Endodermal cell (in vitro differentiated cells): Measurements from ENCODE around the gene COL6A1. TPM values are rescaled to one million over a fixed set of nuclear protein-coding genes. Genes with fewer than 3 reads are reported as not detected.
A peak's percentile ranks its signal among the peaks of the same experiment; 100 is the strongest.
"Not testable (repeated sequence)": the region's sequence is repeated elsewhere in the genome, so short reads cannot be mapped to it uniquely, and the experiment has no call there.

Source experiments
- DNase-seq: peaks from one replicate; pipeline ENCODE4 v3.0.0-alpha.2; 2017
- H3K27ac ChIP-seq: 2 replicates; pipeline ENCODE4 v1.5.1; 2013; ENCODE audit warnings: mild to moderate bottlenecking, low read depth, low read length, moderate library complexity
- H3K27me3 ChIP-seq: 2 replicates; pipeline ENCODE4 v1.6.1; 2013; ENCODE audit warnings: mild to moderate bottlenecking, low read length, moderate library complexity; ENCODE audit not compliant: insufficient read depth, control insufficient read depth, poor library complexity, severe bottlenecking
- H3K36me3 ChIP-seq: 2 replicates; pipeline ENCODE4 v1.7.0; 2013; ENCODE audit warnings: mild to moderate bottlenecking, low read length, moderate library complexity; ENCODE audit not compliant: control insufficient read depth, insufficient read depth
- H3K4me1 ChIP-seq: one replicate; pipeline ENCODE4 v1.7.0; 2013; ENCODE audit warnings: low read length; ENCODE audit not compliant: control insufficient read depth, insufficient read depth
- H3K4me3 ChIP-seq: 2 replicates; pipeline ENCODE4 v1.5.1; 2013; ENCODE audit warnings: mild to moderate bottlenecking, low read length, moderate library complexity
- H3K9ac ChIP-seq: 2 replicates; pipeline ENCODE4 v1.6.1; 2013; ENCODE audit warnings: mild to moderate bottlenecking, low read length, moderate library complexity; ENCODE audit not compliant: poor library complexity, severe bottlenecking; ENCODE audit errors: extremely low read depth
- H3K9me3 ChIP-seq: 2 replicates; pipeline ENCODE4 v1.6.1; 2013; ENCODE audit warnings: mild to moderate bottlenecking, low read length, moderate library complexity; ENCODE audit not compliant: control insufficient read depth
- H3K27ac Mint-ChIP-seq: 2 replicates; pipeline ENCODE4 v1.8.0; 2020; ENCODE audit warnings: mixed read lengths
- H3K27me3 Mint-ChIP-seq: 2 replicates; pipeline ENCODE4 v1.8.0; 2021; ENCODE audit warnings: mild to moderate bottlenecking, mixed read lengths; ENCODE audit not compliant: insufficient read depth
- H3K36me3 Mint-ChIP-seq: 2 replicates; pipeline ENCODE4 v1.8.0; 2020; ENCODE audit warnings: low read depth, mixed read lengths
- H3K4me1 Mint-ChIP-seq: 2 replicates; pipeline ENCODE4 v1.8.0; 2020; ENCODE audit warnings: mixed read lengths
- H3K4me3 Mint-ChIP-seq: 2 replicates; pipeline ENCODE4 v1.8.0; 2020; ENCODE audit warnings: mild to moderate bottlenecking, moderate library complexity, mixed read lengths
- H3K9me3 Mint-ChIP-seq: 2 replicates; pipeline ENCODE4 v1.8.0; 2020; ENCODE audit warnings: mild to moderate bottlenecking, mixed read lengths
- CTCF ChIP-seq: fragments of 200-600 bp; sonication (generic); conservative IDR thresholded peaks from 2 replicates; pipeline ENCODE4 v1.5.0; 2021; ENCODE audit warnings: antibody characterized with exemption, mild to moderate bottlenecking
- WGBS, 2 experiments: methylation state at CpG; one replicate each; pipeline versions ENCODE4 v1.1.5 to v1.1.7; 2013; ENCODE audit warnings: missing lambda C conversion rate in 2 of 2, mixed read lengths in 1 of 2; ENCODE audit not compliant: insufficient coverage in 1 of 2, insufficient read length in 1 of 2; 5-methylcytosine and 5-hydroxymethylcytosine counted together
- total RNA-seq, 2 donors: library from RNA; stranded (reverse); fragmentation: NEBNext Ultra II Directional in 1 of 2; extraction: Animal tissue kit (Norgen Biotek cat#: 25700) in 1 of 2; gene quantifications; 2 replicates in 1 of 2; 3 replicates in 1 of 2; pipeline ENCODE4 v1.2.1, GENCODE V29; 2021

The COL6A1 gene
- total RNA-seq, 2 donors from 2014 or later = 232 to 407 TPM

- WGBS, 2 experiments = 90 to 95% methylated on average over 16 to 35 of the region's 35 CpGs
- H3K4me1 ChIP-seq = peaks cover 2% of the 10 kb centered on the region
- no peak overlapping the region for H3K9ac ChIP-seq
- H3K36me3 ChIP-seq = no peaks in the 10 kb centered on the region
- TF ChIP-seq CTCF = no peak
- H3K27ac ChIP-seq = no peak overlapping the region
- H3K4me3 Mint-ChIP-seq = no peak overlapping the region
- no peaks in the 10 kb centered on the region for H3K36me3 Mint-ChIP-seq
- no peaks in the 10 kb centered on the region for H3K9me3 Mint-ChIP-seq
- no peaks in the 10 kb centered on the region for H3K27me3 ChIP-seq
- H3K27me3 Mint-ChIP-seq = no peaks in the 10 kb centered on the region
- peaks cover 14% of the 10 kb centered on the region for H3K4me1 Mint-ChIP-seq
- DNase-seq = no peak
- no peak overlapping the region for H3K27ac Mint-ChIP-seq
- H3K9me3 ChIP-seq = no peaks in the 10 kb centered on the region
- no peak overlapping the region for H3K4me3 ChIP-seq
Observed at GRCh38 chr21:45949928-45950739, 31.4 kb upstream of the COL6A1 start.

- no peaks in the 10 kb centered on the region for H3K27me3 Mint-ChIP-seq
- Histone ChIP-seq H3K9ac (no peak overlapping the region), H3K27me3 (no peaks in the 10 kb centered on the region), H3K36me3 (no peaks in the 10 kb centered on the region), H3K27ac (no peak overlapping the region), H3K4me1 (peaks cover 2% of the 10 kb centered on the region), H3K9me3 (no peaks in the 10 kb centered on the region), H3K4me3 (no peak overlapping the region)
- H3K27ac Mint-ChIP-seq = no peak overlapping the region
- no peak overlapping the region for H3K4me3 Mint-ChIP-seq
- DNase-seq = no peak
- H3K36me3 Mint-ChIP-seq = no peaks in the 10 kb centered on the region
- 76 to 83% methylated on average over 11 to 21 of the region's 21 CpGs for WGBS, 2 experiments
- peak; percentile 13 for TF ChIP-seq CTCF
- H3K9me3 Mint-ChIP-seq = no peaks in the 10 kb centered on the region
- peaks cover 14% of the 10 kb centered on the region for H3K4me1 Mint-ChIP-seq
Observed at GRCh38 chr21:45950740-45951515, 30.6 kb upstream of the COL6A1 start.

DNA sequence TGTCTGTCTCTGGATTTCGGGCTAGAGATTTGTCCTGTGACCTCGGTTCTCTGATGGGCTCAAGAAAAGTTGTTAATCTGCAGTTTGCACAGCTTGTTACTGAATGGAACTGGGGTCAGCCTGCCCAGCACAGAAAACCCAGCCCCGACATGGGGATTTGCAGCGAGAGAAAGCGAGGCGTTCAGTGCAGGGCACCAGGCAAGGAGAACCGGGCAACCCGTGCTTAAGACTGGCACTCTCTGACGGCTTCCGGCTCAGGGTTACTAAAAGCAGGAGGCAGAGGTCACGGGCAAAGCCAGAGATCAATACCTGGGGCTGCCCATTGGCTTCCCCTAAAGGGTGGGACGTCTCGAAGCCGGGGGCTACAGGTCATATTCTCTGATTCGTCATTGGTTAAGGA is 29.9 kb upstream of the COL6A1 start:
- Histone ChIP-seq H3K4me1 (peaks cover 2% of the 10 kb centered on the region), H3K4me3 (no peak overlapping the region), H3K27me3 (no peaks in the 10 kb centered on the region), H3K27ac (no peak overlapping the region), H3K36me3 (no peaks in the 10 kb centered on the region), H3K9me3 (no peaks in the 10 kb centered on the region), H3K9ac (no peak overlapping the region)
- Mint-ChIP-seq H3K4me3 (no peak overlapping the region), H3K4me1 (peaks cover 14% of the 10 kb centered on the region), H3K36me3 (no peaks in the 10 kb centered on the region), H3K9me3 (no peaks in the 10 kb centered on the region), H3K27ac (no peak overlapping the region), H3K27me3 (peaks cover 1% of the 10 kb centered on the region)
- TF ChIP-seq CTCF = no peak
- DNase-seq = no peak
- WGBS, 2 experiments = 90 to 91% methylated on average over 14 to 15 of the region's 15 CpGs

- 88% methylated on average over 6 to 9 of the region's 10 CpGs for WGBS, 2 experiments
- H3K4me3 Mint-ChIP-seq, H3K9ac ChIP-seq, DNase-seq, H3K4me1 ChIP-seq, H3K27me3 ChIP-seq, H3K4me3 ChIP-seq, H3K27me3 Mint-ChIP-seq, H3K36me3 Mint-ChIP-seq, H3K36me3 ChIP-seq, H3K27ac ChIP-seq, H3K9me3 Mint-ChIP-seq, H3K27ac Mint-ChIP-seq, H3K9me3 ChIP-seq: not testable (repeated sequence)
- H3K4me1 Mint-ChIP-seq = peaks cover 14% of the 10 kb centered on the region
Observed at GRCh38 chr21:45952527-45952926, 29.0 kb upstream of the COL6A1 start.
